NCI-H524 (cell line): ENCODE data around the gene SCGB1D4.
"Not testable (repeated sequence)": the region's sequence is repeated elsewhere in the genome, so short reads cannot be mapped to it uniquely, and the experiment has no call there.

ENCODE experiments used
- DNase-seq, 2 experiments: peaks; one replicate each; lab custom pipeline; 2025; lab: John Stamatoyannopoulos, UW

The SCGB1D4 gene

GRCh38 chr11:62298975-62299374 is at the start of gene SCGB1D4:
SCGB1D4 (minus strand) TSS chr11:62299075; CDS start chr11:62299010, 65 bp downstream.
- no peak for DNase-seq

GRCh38 chr11:62345861-62346260 is 47.0 kb upstream of the SCGB1D4 start:
- no peak for DNase-seq

- DNase-seq, result no peak
Observed at GRCh38 chr11:62344210-62344609, 45.3 kb upstream of the SCGB1D4 start.

GRCh38 chr11:62343646-62344190 is 44.8 kb upstream of the SCGB1D4 start:
- DNase-seq, result not testable (repeated sequence)

GRCh38 chr11:62341588-62341987 is 42.7 kb upstream of the SCGB1D4 start:
- DNase-seq, result no peak

GRCh38 chr11:62340269-62340901 is 41.5 kb upstream of the SCGB1D4 start:
- peak in 1 of 2 experiments; percentile 34 for DNase-seq

GRCh38 chr11:62338218-62338617 is 39.3 kb upstream of the SCGB1D4 start:
- no peak for DNase-seq

- peak; percentile 71 to 83 for DNase-seq
Observed at GRCh38 chr11:62337303-62338181, 38.7 kb upstream of the SCGB1D4 start, which contains the start of gene ASRGL1. ASRGL1 (plus strand) TSS chr11:62337448; CDS start chr11:62337978, 530 bp downstream.

- not testable (repeated sequence) for DNase-seq
Observed at GRCh38 chr11:62336949-62337302, 38.1 kb upstream of the SCGB1D4 start.

- DNase-seq, result no peak
Observed at GRCh38 chr11:62333768-62334167, 34.9 kb upstream of the SCGB1D4 start.

GRCh38 chr11:62331264-62331663 is 32.4 kb upstream of the SCGB1D4 start:
- not testable (repeated sequence) for DNase-seq

- DNase-seq, result not testable (repeated sequence)
Observed at GRCh38 chr11:62327541-62327940, 28.7 kb upstream of the SCGB1D4 start.

GRCh38 chr11:62326719-62327118 is 27.8 kb upstream of the SCGB1D4 start:
- peak; percentile 42 to 47 for DNase-seq

GRCh38 chr11:62325781-62326180 is 26.9 kb upstream of the SCGB1D4 start:
- DNase-seq, result not testable (repeated sequence)

GRCh38 chr11:62324731-62325556 is 26.1 kb upstream of the SCGB1D4 start:
- DNase-seq, result peak; percentile 18 to 61

- no peak for DNase-seq
Observed at GRCh38 chr11:62322524-62322923, 23.6 kb upstream of the SCGB1D4 start.

GRCh38 chr11:62315431-62315830 is 16.6 kb upstream of the SCGB1D4 start:
- no peak for DNase-seq

GRCh38 chr11:62309991-62310390 is 11.1 kb upstream of the SCGB1D4 start:
- no peak for DNase-seq

GRCh38 chr11:62307950-62308349 is 9.1 kb upstream of the SCGB1D4 start:
- DNase-seq, result no peak

- no peak for DNase-seq
Observed at GRCh38 chr11:62306227-62306626, 7.4 kb upstream of the SCGB1D4 start.

GRCh38 chr11:62295504-62295903 is 3.4 kb downstream of the SCGB1D4 start:
- DNase-seq, result no peak

GRCh38 chr11:62280452-62280851 is 18.4 kb downstream of the SCGB1D4 start:
- DNase-seq, result no peak
